Activated CD8-positive, alpha-beta memory T cell treated with anti-CD3 and anti-CD28 coated beads for 48 hours (primary cell): ENCODE data around the gene HEPN1.
"Not testable (repeated sequence)": the region's sequence is repeated elsewhere in the genome, so short reads cannot be mapped to it uniquely, and the experiment has no call there.

Source experiments
- DNase-seq, 3 experiments: peaks; one replicate each; pipeline ENCODE4 v3.0.0-alpha.2; 2020; ENCODE audit warnings: low read depth in 2 of 3, low spot score in 2 of 3

HEPN1 gene

GRCh38 chr11:124941703-124942102 lies 22.7 kb downstream of the HEPN1 start:
- DNase-seq = no peak

- DNase-seq = no peak
These were observed 23.6 kb downstream of the HEPN1 start for GRCh38 chr11:124942466-124943253.

GRCh38 chr11:124943254-124943616 lies 24.2 kb downstream of the HEPN1 start:
- no peak for DNase-seq

- DNase-seq = no peak
These were observed 24.7 kb downstream of the HEPN1 start for GRCh38 chr11:124943741-124944140.

- DNase-seq = no peak
These were observed 25.5 kb downstream of the HEPN1 start for GRCh38 chr11:124944565-124944964.

GRCh38 chr11:124945826-124946225 lies 26.8 kb downstream of the HEPN1 start:
- DNase-seq = no peak

GRCh38 chr11:124946735-124947141 lies 27.7 kb downstream of the HEPN1 start:
- no peak for DNase-seq

- no peak for DNase-seq
These were observed 31.7 kb downstream of the HEPN1 start for GRCh38 chr11:124950601-124951330.

GRCh38 chr11:124951341-124951740 lies 32.3 kb downstream of the HEPN1 start:
- DNase-seq = no peak

GRCh38 chr11:124953753-124954589 lies 34.9 kb downstream of the HEPN1 start, which contains the start of gene CCDC15:
Gene CCDC15, plus strand, starts transcription at chr11:124954202. Its CDS starts 531 bp downstream, at chr11:124954733.
- DNase-seq = peak; percentile 83 to 88 (median 85)

- no peak for DNase-seq
These were observed 35.5 kb downstream of the HEPN1 start for GRCh38 chr11:124954590-124954955.

GRCh38 chr11:124955035-124955434 lies 36.0 kb downstream of the HEPN1 start:
- no peak for DNase-seq

- DNase-seq = no peak
These were observed 43.0 kb downstream of the HEPN1 start for GRCh38 chr11:124961972-124962609.

- not testable (repeated sequence) for DNase-seq
These were observed 49.1 kb downstream of the HEPN1 start for GRCh38 chr11:124968197-124968596.
